Measurements from ENCODE around the gene PAXX. TPM values are rescaled to one million over a fixed set of nuclear protein-coding genes. Genes with fewer than 3 reads are reported as not detected.
A peak's percentile ranks its signal among the peaks of the same experiment; 100 is the strongest.

PAXX gene, protein sequence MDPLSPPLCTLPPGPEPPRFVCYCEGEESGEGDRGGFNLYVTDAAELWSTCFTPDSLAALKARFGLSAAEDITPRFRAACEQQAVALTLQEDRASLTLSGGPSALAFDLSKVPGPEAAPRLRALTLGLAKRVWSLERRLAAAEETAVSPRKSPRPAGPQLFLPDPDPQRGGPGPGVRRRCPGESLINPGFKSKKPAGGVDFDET
- total RNA-seq: 10 to 100 TPM; 80.6 to 85.2 TPM

DNA sequence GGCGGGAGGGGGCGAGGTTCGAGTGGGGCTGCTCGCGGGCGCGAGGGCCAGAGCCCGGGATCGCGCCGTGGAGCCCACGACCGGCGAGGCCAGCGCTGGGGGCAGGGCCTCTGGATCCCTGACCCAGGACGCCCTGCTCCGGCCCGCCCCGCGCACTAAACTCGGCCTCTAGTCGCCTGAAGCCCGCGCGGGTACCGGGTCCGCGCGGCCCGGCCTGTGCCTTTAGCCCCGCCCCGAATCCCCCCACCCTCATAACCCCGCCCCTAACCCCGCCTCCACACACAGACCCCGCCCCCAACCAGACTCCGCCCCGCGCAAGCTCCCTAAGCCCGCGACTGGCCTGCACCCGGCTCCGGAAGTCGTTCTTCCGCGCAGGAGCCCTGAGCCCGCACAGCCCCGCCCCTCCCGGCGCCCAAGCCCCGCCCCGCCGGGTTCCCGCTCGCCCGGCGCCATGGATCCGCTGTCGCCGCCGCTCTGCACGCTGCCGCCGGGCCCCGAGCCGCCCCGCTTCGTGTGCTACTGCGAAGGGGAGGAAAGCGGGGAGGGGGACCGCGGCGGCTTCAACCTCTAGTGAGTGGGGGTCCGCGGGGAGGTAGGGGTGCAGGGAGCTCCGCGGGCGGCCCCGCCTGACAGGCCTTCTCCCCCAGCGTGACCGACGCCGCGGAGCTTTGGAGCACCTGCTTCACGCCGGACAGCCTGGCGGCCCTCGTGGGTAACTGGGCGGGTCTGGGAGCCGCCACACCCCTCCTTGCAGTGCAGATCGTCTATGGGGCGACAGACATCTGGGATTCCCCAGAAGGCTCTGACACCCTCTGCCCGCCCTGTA lies at the start of gene PAXX:
PAXX (plus strand) TSS at position 430 of the 826 bp plus-strand sequence; CDS start at position 452, 22 bp downstream.
- ChIA-PET POLR2A (interaction anchor here (0.6 to 1.9 kb wide), 11 partner anchors 8 to 475 kb away, joined by 3 to 10 read pairs (median 4); no protein-coding TSS in a partner anchor), CTCF (interaction anchor here (0.6 to 4.2 kb wide), 12 partner anchors 8 to 265 kb away, joined by 3 to 40 read pairs (median 5); partner anchors contain the start of genes ABCA2 and AJM1)
- H3K27ac Mint-ChIP-seq: peak within 1 kb of the TSS; percentile 87
- peak within 1 kb of the TSS; percentile 84 for H3K4me3 Mint-ChIP-seq
- no peaks in the 10 kb centered on the region for H3K9me3 Mint-ChIP-seq (ENCODE audit: insufficient read depth)
- H3K27me3 Mint-ChIP-seq (ENCODE audit: low read depth): peaks cover 15% of the 10 kb centered on the region
- ATAC-seq (peak; percentile 87), DNase-seq (peak; percentile 96)
- peaks cover 37% of the 10 kb centered on the region for H3K4me1 Mint-ChIP-seq (ENCODE audit: low read depth)
- H3K36me3 Mint-ChIP-seq (ENCODE audit: low read depth): peaks cover 10% of the 10 kb centered on the region

DNA sequence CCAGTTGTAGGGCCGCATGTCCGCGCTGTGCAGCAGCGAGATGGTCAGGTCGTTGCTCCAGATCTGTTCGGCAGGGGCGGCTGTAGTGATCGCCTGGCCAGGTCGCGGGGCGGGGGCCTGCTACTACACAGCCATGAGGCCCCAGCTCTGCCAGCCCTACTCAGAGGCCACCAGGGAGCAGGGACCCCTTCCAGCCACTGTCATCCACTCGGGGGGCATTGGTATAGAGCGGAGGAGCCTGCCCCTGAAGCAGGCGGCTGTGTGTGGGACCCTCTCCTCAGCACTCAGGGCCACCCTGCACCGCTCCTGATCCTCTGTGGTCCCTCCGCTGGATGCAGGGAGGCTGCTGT lies 49.4 kb upstream of the PAXX start:
- peaks cover 15% of the 10 kb centered on the region for H3K4me1 Mint-ChIP-seq (ENCODE audit: low read depth)
- no peaks in the 10 kb centered on the region for H3K27me3 Mint-ChIP-seq (ENCODE audit: low read depth)
- peaks cover 26% of the 10 kb centered on the region for H3K36me3 Mint-ChIP-seq (ENCODE audit: low read depth)
- H3K4me3 Mint-ChIP-seq: peak overlapping the region; percentile 79
- CTCF ChIA-PET: no interaction called here
- no peak overlapping the region for H3K27ac Mint-ChIP-seq
- no peak for ATAC-seq
- POLR2A ChIA-PET: no interaction called here
- no peak for DNase-seq
- no peaks in the 10 kb centered on the region for H3K9me3 Mint-ChIP-seq (ENCODE audit: insufficient read depth)

DNA sequence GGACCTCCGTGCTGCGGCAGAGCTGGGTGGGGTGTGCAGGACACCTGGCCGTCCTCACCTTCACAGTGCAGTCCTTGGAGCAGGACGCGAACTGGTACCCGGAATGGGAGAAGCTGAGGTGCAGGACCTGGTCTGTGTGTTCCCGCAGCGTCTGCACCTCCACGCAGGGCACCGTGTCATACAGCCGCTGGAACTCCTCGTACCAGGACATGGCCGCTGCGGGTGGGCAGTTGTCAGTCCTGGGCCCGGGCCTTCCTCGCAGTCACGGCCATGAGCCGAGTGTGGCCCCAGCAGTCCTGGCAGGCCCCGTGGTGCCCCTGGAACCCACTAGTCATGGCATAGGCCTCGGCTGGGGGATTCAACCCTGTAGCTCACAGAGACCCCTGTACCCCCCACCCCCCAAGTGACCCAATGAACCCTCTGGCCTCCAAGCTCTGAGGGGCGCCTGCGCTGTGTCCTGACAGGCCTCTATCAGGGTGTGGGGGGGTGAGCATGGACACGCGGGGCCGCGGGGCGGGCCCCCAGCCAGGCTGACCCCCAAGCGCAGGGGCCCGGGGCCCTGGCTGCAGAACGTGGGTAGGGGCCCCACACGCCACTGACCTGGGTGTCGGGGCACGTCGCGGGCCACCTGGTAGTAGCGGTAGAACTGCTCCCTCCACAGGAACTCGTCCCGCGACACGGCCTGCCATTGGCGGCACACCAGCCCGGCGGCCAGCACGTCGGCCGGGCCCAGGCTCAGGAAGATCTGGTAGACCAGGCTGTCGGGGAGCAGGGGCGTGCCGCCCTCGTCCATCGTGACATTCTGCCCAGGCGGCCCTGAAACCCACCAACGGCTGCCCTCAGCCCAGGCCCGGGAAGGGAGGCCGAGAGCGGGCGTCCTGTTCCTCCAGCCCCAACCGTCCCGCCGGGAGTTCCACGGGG lies 48.7 kb upstream of the PAXX start:
- CTCF ChIA-PET: interaction anchor here (0.8 to 1.5 kb wide), 6 partner anchors 57 to 155 kb away, joined by 3 to 5 read pairs (median 4); partner anchors contain the start of genes AJM1 and NPDC1
- H3K27ac Mint-ChIP-seq: peak overlapping the region; percentile 80
- H3K9me3 Mint-ChIP-seq (ENCODE audit: insufficient read depth): no peaks in the 10 kb centered on the region
- H3K36me3 Mint-ChIP-seq (ENCODE audit: low read depth): peaks cover 24% of the 10 kb centered on the region
- H3K4me3 Mint-ChIP-seq: peak overlapping the region; percentile 79
- POLR2A ChIA-PET: interaction anchor here (0.6 to 1.0 kb wide), 3 partner anchors 26 to 244 kb away, joined by 3 read pairs; partner anchors contain the start of gene ABCA2
- DNase-seq: peak; percentile 65
- H3K4me1 Mint-ChIP-seq (ENCODE audit: low read depth): peaks cover 19% of the 10 kb centered on the region
- no peaks in the 10 kb centered on the region for H3K27me3 Mint-ChIP-seq (ENCODE audit: low read depth)
- ATAC-seq: peak; percentile 38

DNA sequence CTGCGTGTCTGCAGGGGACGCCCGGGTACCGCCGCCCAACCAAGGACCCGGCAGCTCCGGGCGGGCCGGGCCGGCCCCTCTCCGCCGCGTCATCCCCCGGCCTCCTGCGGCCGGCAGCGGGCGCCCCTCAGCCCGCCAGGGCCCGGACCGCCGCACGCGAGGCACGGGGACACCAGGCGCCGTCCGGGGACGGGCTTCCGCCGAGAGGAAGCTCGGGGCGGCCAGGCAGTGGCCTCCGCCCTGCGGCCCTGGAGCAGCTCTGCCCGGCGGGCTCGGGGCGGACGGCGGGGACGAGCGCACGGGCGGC lies 48.1 kb upstream of the PAXX start:
- ATAC-seq: peak; percentile 57
- ChIA-PET POLR2A (interaction anchor here (0.6 to 1.0 kb wide), 3 partner anchors 25 to 244 kb away, joined by 3 read pairs; partner anchors contain the start of gene ABCA2), CTCF (interaction anchor here (0.8 to 1.5 kb wide), 6 partner anchors 56 to 156 kb away, joined by 3 to 5 read pairs (median 4); partner anchors contain the start of genes AJM1 and NPDC1)
- no peak for DNase-seq
- H3K27me3 Mint-ChIP-seq (ENCODE audit: low read depth): no peaks in the 10 kb centered on the region
- peaks cover 21% of the 10 kb centered on the region for H3K36me3 Mint-ChIP-seq (ENCODE audit: low read depth)
- H3K9me3 Mint-ChIP-seq (ENCODE audit: insufficient read depth): no peaks in the 10 kb centered on the region
- peaks cover 21% of the 10 kb centered on the region for H3K4me1 Mint-ChIP-seq (ENCODE audit: low read depth)
- H3K4me3 Mint-ChIP-seq: peak overlapping the region; percentile 79
- peak overlapping the region; percentile 80 for H3K27ac Mint-ChIP-seq

DNA sequence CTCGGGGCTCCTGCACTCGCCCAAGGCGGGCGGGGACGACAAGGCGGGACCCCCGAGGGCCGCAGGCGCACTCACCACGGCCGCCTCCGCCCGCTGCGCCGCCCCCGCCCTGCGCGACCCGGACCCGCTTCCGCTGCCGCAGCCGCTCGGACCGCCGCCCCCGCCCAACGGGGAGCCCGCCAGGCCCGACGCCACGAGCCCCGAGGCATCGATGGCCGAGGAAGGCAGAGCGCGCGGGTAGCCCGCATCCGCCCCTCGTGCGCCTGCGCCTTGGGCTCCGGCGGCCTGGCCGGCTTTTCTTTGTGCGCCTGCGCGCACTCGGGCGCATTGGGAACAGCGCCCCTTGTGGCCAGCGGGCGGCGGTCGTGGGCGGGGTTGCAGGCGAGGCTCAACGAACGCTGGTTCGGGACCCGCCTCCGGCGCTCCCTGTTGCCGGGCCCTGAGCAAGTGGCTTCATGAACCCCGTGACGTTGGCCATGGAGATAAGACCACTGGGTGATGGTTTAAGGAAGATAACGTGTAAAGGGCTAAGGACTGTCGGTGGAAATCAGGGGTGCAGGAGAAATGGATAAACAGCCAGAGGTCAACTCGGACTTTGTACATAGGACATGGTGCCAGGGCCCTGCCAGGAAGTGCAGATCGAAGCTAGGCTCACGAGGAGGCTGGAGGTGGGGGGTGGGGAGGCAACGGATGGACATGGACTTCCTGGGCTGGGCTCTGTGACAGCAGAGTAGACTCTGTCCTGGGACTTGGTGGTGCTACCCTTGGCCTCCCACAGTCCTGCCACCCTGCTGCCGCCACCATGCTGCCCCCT lies 47.5 kb upstream of the PAXX start, which contains the start of the genes C8G and FBXW5:
C8G (plus strand) TSS at position 725 of the 814 bp plus-strand sequence; CDS start at position 803, 78 bp downstream.
FBXW5 (minus strand) TSS at position 220 of the 814 bp plus-strand sequence. CDS start 655 bp downstream, outside the sequence.
- H3K9me3 Mint-ChIP-seq (ENCODE audit: insufficient read depth): no peaks in the 10 kb centered on the region
- ATAC-seq (peak; percentile 77), DNase-seq (peak; percentile 95)
- H3K4me3 Mint-ChIP-seq: peak within 1 kb of the TSS; percentile 79
- H3K36me3 Mint-ChIP-seq (ENCODE audit: low read depth): peaks cover 21% of the 10 kb centered on the region
- CTCF ChIA-PET: interaction anchor here (0.8 to 5.5 kb wide), 7 partner anchors 56 to 156 kb away, joined by 3 to 146 read pairs (median 4); partner anchors contain the start of genes AJM1 and NPDC1
- POLR2A ChIA-PET: interaction anchor here (0.6 to 1.0 kb wide), 3 partner anchors 25 to 243 kb away, joined by 3 read pairs; partner anchors contain the start of gene ABCA2
- no peaks in the 10 kb centered on the region for H3K27me3 Mint-ChIP-seq (ENCODE audit: low read depth)
- peaks cover 21% of the 10 kb centered on the region for H3K4me1 Mint-ChIP-seq (ENCODE audit: low read depth)
- peak within 1 kb of the TSS; percentile 91 for H3K27ac Mint-ChIP-seq

DNA sequence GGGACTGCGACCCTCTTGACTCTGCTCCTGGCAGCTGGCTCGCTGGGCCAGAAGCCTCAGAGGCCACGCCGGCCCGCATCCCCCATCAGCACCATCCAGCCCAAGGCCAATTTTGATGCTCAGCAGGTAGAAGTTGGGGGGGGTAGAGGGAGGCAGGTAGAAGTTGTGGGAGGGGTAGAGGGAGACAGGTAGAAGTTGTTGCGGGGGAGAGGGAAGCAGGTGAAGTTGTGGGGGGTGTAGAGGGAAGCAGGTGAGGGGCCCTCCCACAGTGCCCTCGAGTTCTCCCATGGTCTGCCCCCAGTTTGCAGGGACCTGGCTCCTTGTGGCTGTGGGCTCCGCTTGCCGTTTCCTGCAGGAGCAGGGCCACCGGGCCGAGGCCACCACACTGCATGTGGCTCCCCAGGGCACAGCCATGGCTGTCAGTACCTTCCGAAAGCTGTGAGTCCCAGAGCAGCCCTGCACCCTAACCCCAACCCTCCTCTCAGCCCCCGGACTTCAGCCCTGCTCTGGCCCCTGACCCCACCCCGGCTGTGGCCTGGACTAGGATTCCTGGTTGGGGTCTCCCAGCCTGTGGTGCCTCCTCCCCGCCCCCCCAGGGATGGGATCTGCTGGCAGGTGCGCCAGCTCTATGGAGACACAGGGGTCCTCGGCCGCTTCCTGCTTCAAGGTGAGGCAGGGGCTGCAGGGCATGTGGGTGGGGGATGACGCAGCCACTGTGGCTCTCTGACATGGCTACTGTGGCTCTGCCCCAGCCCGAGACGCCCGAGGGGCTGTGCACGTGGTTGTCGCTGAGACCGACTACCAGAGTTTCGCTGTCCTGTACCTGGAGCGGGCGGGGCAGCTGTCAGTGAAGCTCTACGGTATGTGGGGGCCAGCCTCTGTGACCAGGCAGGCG lies 46.6 kb upstream of the PAXX start:
- H3K27ac Mint-ChIP-seq: peak overlapping the region; percentile 91
- ChIA-PET POLR2A (no interaction called here), CTCF (interaction anchor here (1.5 to 5.5 kb wide), 2 partner anchors 90 to 103 kb away, joined by 5 to 146 read pairs; partner anchors contain the start of gene AJM1)
- ATAC-seq (no peak), DNase-seq (no peak)
- peak overlapping the region; percentile 65 for H3K4me3 Mint-ChIP-seq
- H3K4me1 Mint-ChIP-seq (ENCODE audit: low read depth): peaks cover 21% of the 10 kb centered on the region
- peaks cover 18% of the 10 kb centered on the region for H3K36me3 Mint-ChIP-seq (ENCODE audit: low read depth)
- H3K9me3 Mint-ChIP-seq (ENCODE audit: insufficient read depth): no peaks in the 10 kb centered on the region
- H3K27me3 Mint-ChIP-seq (ENCODE audit: low read depth): no peaks in the 10 kb centered on the region

DNA sequence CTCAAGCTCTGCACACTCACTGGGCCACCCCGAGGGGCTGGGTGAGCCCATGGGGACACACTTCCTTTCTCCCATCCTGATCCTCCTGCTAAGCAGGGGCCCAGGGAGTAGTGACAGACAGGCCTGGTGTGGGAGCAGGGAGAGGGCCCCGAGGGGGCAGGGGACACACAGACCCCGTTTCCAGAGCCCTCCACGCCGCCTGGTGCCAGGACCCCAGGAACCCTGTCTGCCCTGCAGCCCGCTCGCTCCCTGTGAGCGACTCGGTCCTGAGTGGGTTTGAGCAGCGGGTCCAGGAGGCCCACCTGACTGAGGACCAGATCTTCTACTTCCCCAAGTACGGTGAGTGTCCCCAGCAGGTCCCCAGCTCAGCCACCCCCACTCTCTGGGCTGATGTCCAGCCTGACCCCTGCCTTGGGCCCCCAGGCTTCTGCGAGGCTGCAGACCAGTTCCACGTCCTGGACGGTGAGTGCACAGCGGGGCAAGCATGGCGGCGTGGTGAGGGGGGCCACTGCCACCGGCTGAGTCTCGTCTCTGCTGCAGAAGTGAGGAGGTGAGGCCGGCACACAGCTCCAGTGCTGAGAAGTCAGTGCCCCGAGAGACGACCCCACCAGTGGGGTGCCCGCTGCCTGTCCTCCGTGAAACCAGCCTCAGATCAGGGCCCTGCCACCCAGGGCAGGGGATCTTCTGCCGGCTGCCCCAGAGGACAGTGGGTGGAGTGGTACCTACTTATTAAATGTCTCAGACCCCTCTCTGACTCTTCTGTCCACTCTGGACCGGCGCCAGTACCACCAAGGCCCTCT lies 45.8 kb upstream of the PAXX start:
- Mint-ChIP-seq H3K27me3 (ENCODE audit: low read depth) (no peaks in the 10 kb centered on the region), H3K36me3 (ENCODE audit: low read depth) (peaks cover 10% of the 10 kb centered on the region), H3K4me3 (no peak overlapping the region), H3K4me1 (ENCODE audit: low read depth) (peaks cover 23% of the 10 kb centered on the region), H3K27ac (no peak overlapping the region), H3K9me3 (ENCODE audit: insufficient read depth) (no peaks in the 10 kb centered on the region)
- no peak for ATAC-seq
- no peak for DNase-seq
- ChIA-PET CTCF (interaction anchor here (2.6 to 5.5 kb wide), 2 partner anchors 89 to 139 kb away, joined by 9 to 146 read pairs; partner anchors contain the start of gene RABL6), POLR2A (no interaction called here)

DNA sequence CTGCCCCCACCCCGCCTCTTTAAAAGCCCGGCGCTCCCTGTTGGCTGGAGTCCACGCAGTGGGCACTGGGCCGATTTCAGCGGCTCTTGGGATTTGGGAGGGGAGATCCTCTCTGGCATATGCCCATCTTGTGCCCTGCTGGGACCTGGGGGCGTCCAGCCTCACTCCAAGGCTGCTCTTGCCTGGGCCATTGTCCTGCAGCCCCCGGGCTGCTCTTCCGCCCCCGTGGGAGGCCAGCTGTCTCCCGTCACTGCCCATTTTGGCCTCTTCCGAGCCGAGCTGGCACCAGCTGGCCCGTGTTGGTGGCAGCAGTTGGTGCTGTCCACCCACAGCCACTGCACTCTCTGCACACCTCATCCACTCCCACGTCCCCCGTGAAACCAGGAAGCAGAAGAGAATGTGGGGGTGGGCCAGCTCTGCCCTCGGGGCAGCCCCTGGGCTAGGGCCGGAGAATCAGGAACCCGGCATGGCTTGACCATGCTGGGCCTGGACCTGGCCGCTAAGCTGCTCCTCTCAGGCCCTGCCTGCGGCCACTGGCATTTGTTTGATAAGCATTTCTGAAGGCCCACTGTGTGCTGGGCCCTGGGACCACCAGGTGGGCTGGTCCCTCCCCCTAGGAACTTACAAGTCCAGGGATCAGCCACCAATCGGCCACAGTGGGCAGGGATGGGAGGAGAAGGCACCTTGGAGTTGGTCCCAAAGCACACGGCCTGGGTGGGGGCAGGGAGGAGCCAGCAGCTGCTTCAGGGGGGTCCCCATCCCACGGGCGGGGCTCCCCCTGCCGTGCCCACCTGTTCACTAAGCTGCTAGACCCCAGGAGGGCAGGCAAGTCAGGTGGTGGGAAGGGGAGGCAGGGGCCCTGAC lies 45.0 kb upstream of the PAXX start:
- Mint-ChIP-seq H3K27ac (peak overlapping the region; percentile 34), H3K36me3 (ENCODE audit: low read depth) (peaks cover 5% of the 10 kb centered on the region), H3K27me3 (ENCODE audit: low read depth) (no peaks in the 10 kb centered on the region), H3K4me1 (ENCODE audit: low read depth) (peaks cover 21% of the 10 kb centered on the region), H3K4me3 (no peak overlapping the region), H3K9me3 (ENCODE audit: insufficient read depth) (no peaks in the 10 kb centered on the region)
- ATAC-seq (no peak), DNase-seq (no peak)
- CTCF ChIA-PET: interaction anchor here (0.8 to 5.5 kb wide), 18 partner anchors 18 to 209 kb away, joined by 3 to 146 read pairs (median 6); partner anchors contain the start of genes ABCA2, AJM1, CLIC3 and FUT7
- POLR2A ChIA-PET: interaction anchor here (2.6 kb wide), 1 partner anchor 88 kb away, joined by 11 read pairs; no protein-coding TSS in a partner anchor

All from activated CD8-positive, alpha-beta T cell treated with anti-CD3 and anti-CD28 coated beads, Interleukin-2, amount 10 ng/mL, durations not matched to agents 7 days and 5 days (primary cell).